Neural cell (in vitro differentiated cells): Measurements from ENCODE around the gene ZNF467. TPM values are rescaled to one million over a fixed set of nuclear protein-coding genes. Genes with fewer than 3 reads are reported as not detected.

Experiments used
- H2AFZ ChIP-seq: fragments of 200-600, 300-800 bp; sonication (generic), shearing (Covaris generic); 2 replicates; pipeline ENCODE4 v1.6.0; 2014; ENCODE audit warnings: low read depth, mild to moderate bottlenecking, antibody characterized with exemption, low read length, moderate library complexity
- H3F3A ChIP-seq: fragments of 200-600 bp; shearing (Covaris generic); 2 replicates; pipeline ENCODE4 v1.6.1; 2016; ENCODE audit warnings: mild to moderate bottlenecking, moderate library complexity, mixed read lengths, antibody characterized with exemption, low read length; ENCODE audit not compliant: insufficient read depth, poor library complexity, severe bottlenecking
- H3K27ac ChIP-seq: fragments of 200-600, 300-800 bp; sonication (generic), shearing (Covaris generic); 2 replicates; pipeline ENCODE4 v1.5.1; 2014; ENCODE audit warnings: mild to moderate bottlenecking, low read length, moderate library complexity
- H3K27me3 ChIP-seq: fragments of 300-800, 200-600 bp; sonication (generic), shearing (Covaris generic); 2 replicates; pipeline ENCODE4 v1.6.0; 2014; ENCODE audit warnings: mild to moderate bottlenecking, low read depth, low read length, moderate library complexity; ENCODE audit not compliant: insufficient read depth
- H3K36me3 ChIP-seq: fragments of 300-800, 200-600 bp; sonication (generic), shearing (Covaris generic); 2 replicates; pipeline ENCODE4 v1.5.1; 2014; ENCODE audit warnings: mild to moderate bottlenecking, antibody characterized with exemption, low read length, moderate library complexity; ENCODE audit not compliant: insufficient read depth
- H3K4me2 ChIP-seq: fragments of 300-800, 200-600 bp; sonication (generic), shearing (Covaris generic); 2 replicates; pipeline ENCODE4 v1.6.0; 2014; ENCODE audit warnings: mild to moderate bottlenecking, low read length
- H3K4me3 ChIP-seq: fragments of 300-800, 200-600 bp; sonication (generic), shearing (Covaris generic); 2 replicates; pipeline ENCODE4 v1.5.1; 2014; ENCODE audit warnings: mild to moderate bottlenecking, low read length, moderate library complexity
- H3K79me2 ChIP-seq: fragments of 200-600 bp; shearing (Covaris generic); replicated peaks from 2 replicates; pipeline ENCODE4 v1.6.0; 2014; ENCODE audit warnings: mild to moderate bottlenecking, low read length, moderate library complexity; ENCODE audit not compliant: insufficient read depth
- H3K9ac ChIP-seq: fragments of 300-800, 200-600 bp; sonication (generic), shearing (Covaris generic); 2 replicates; pipeline ENCODE4 v1.6.1; 2016; ENCODE audit warnings: mild to moderate bottlenecking, low read length, mixed read lengths
- H3K9me2 ChIP-seq: fragments of 200-600 bp; shearing (Covaris generic); 2 replicates; pipeline ENCODE4 v1.6.1; 2016; ENCODE audit warnings: mild to moderate bottlenecking, low read length, mixed read lengths; ENCODE audit not compliant: insufficient read depth
- H3K9me3 ChIP-seq: fragments of 200-600, 300-800 bp; sonication (generic), shearing (Covaris generic); 2 replicates; pipeline ENCODE4 v1.6.1; 2016; ENCODE audit warnings: mild to moderate bottlenecking, mixed run types, low read length, moderate library complexity, mixed read lengths
- H4K20me1 ChIP-seq: fragments of 200-600 bp; shearing (Covaris generic); 2 replicates; pipeline ENCODE4 v1.6.1; 2016; ENCODE audit warnings: mild to moderate bottlenecking, mixed run types; ENCODE audit not compliant: insufficient read depth
- CTCF ChIP-seq: fragments of 450-650 bp; IDR thresholded peaks from 2 replicates; pipeline ENCODE4 v1.5.1; 2014; ENCODE audit warnings: antibody characterized with exemption, mild to moderate bottlenecking, moderate library complexity; ENCODE audit not compliant: poor library complexity, severe bottlenecking
- EP300 ChIP-seq: fragments of 450-650 bp; conservative IDR thresholded peaks from 2 replicates; pipeline ENCODE4 v1.6.1; 2014; ENCODE audit warnings: antibody characterized with exemption, mild to moderate bottlenecking, moderate library complexity; ENCODE audit not compliant: poor library complexity, severe bottlenecking
- EZH2 ChIP-seq: fragments of 200-600, 300-800 bp; shearing (Covaris generic), sonication (generic); IDR thresholded peaks from 2 replicates; pipeline ENCODE4 v1.6.1; 2014; ENCODE audit warnings: antibody characterized with exemption, low read length, borderline replicate concordance, mild to moderate bottlenecking; ENCODE audit not compliant: insufficient read depth, poor library complexity, severe bottlenecking
- MXI1 ChIP-seq: fragments of 450-650 bp; conservative IDR thresholded peaks from 2 replicates; pipeline ENCODE4 v1.6.1; 2014; ENCODE audit warnings: antibody characterized with exemption, mild to moderate bottlenecking; ENCODE audit not compliant: poor library complexity, severe bottlenecking
- POLR2AphosphoS5 ChIP-seq: IDR thresholded peaks from 2 replicates; pipeline ENCODE4 v1.6.1; 2012
- RAD21 ChIP-seq: fragments of 450-650 bp; conservative IDR thresholded peaks from 2 replicates; pipeline ENCODE4 v1.6.1; 2014; ENCODE audit warnings: antibody characterized with exemption, mild to moderate bottlenecking, moderate library complexity
- REST ChIP-seq: IDR thresholded peaks from 2 replicates; pipeline ENCODE4 v1.6.1; 2012; ENCODE audit warnings: borderline replicate concordance
- SMC3 ChIP-seq: fragments of 450-650 bp; conservative IDR thresholded peaks from 2 replicates; pipeline ENCODE4 v1.6.1; 2014; ENCODE audit warnings: antibody characterized with exemption, mild to moderate bottlenecking, moderate library complexity; ENCODE audit not compliant: poor library complexity
- TAF1 ChIP-seq: IDR thresholded peaks from 2 replicates; pipeline ENCODE4 v1.6.1; 2012; ENCODE audit warnings: low read depth
- polyA plus RNA-seq: library from polyadenylated mRNA; depleted of rRNA; stranded (reverse); fragments of >200 nt; gene quantifications from 2 replicates; pipeline ENCODE4 v1.2.3, GENCODE V29; 2014

ZNF467 gene
- polyA plus RNA-seq, 1 donor from 2014 or later = 11.9 TPM

GRCh38 chr7:149816267-149816751 is 42.9 kb upstream of the ZNF467 start:
- no peaks in the 10 kb centered on the region for H3K27me3 ChIP-seq
- no peaks in the 10 kb centered on the region for H3K79me2 ChIP-seq
- H4K20me1 ChIP-seq = no peaks in the 10 kb centered on the region
- no peaks in the 10 kb centered on the region for H3K9me2 ChIP-seq
- H3K9ac ChIP-seq = no peak overlapping the region
- no peak overlapping the region for H2AFZ ChIP-seq
- no peak overlapping the region for H3K27ac ChIP-seq
- no peak overlapping the region for H3K4me2 ChIP-seq
- H3F3A ChIP-seq = no peaks in the 10 kb centered on the region
- TF ChIP-seq TAF1 (no peak), CTCF (no peak), EZH2 (no peak), RAD21 (no peak), REST (no peak), EP300 (no peak), SMC3 (no peak), MXI1 (no peak), POLR2AphosphoS5 (no peak)
- no peaks in the 10 kb centered on the region for H3K9me3 ChIP-seq
- no peak overlapping the region for H3K4me3 ChIP-seq
- H3K36me3 ChIP-seq = no peaks in the 10 kb centered on the region

- H3K9me3 ChIP-seq = no peaks in the 10 kb centered on the region
- no peaks in the 10 kb centered on the region for H3K79me2 ChIP-seq
- no peak overlapping the region for H3K4me2 ChIP-seq
- no peaks in the 10 kb centered on the region for H3K27me3 ChIP-seq
- no peak overlapping the region for H3K9ac ChIP-seq
- H2AFZ ChIP-seq = no peak overlapping the region
- no peaks in the 10 kb centered on the region for H4K20me1 ChIP-seq
- no peaks in the 10 kb centered on the region for H3F3A ChIP-seq
- TF ChIP-seq SMC3 (no peak), EZH2 (no peak), POLR2AphosphoS5 (no peak), RAD21 (no peak), REST (no peak), MXI1 (no peak), CTCF (no peak), EP300 (no peak), TAF1 (no peak)
- no peak overlapping the region for H3K27ac ChIP-seq
- H3K4me3 ChIP-seq = no peak overlapping the region
- no peaks in the 10 kb centered on the region for H3K9me2 ChIP-seq
- no peaks in the 10 kb centered on the region for H3K36me3 ChIP-seq
Observed at GRCh38 chr7:149815661-149816266, 42.4 kb upstream of the ZNF467 start.
